HepG2 (cell line): ENCODE results near the gene ASB11.

ENCODE experiments used
- CHD4 ChIP-seq: fragments of 200-600 bp; sonication (generic); IDR thresholded peaks from 2 replicates; pipeline ENCODE4 v1.7.0; 2017; ENCODE audit warnings: mild to moderate bottlenecking, low read length, borderline replicate concordance
- CTCF ChIP-seq: sonication (generic); formaldehyde crosslinking; IDR thresholded peaks from 2 replicates; pipeline ENCODE4 v1.5.0; 2020; ENCODE audit warnings: mild to moderate bottlenecking, missing genetic modification reagents, moderate library complexity
- IRF2 ChIP-seq: IDR thresholded peaks from 2 replicates; pipeline ENCODE4 v1.6.1; 2018; ENCODE audit warnings: missing genetic modification reagents, missing compliant biosample characterization
- SMYD3 ChIP-seq: sonication (generic); formaldehyde crosslinking; IDR thresholded peaks from 2 replicates; pipeline ENCODE4 v1.8.1; 2023; ENCODE audit warnings: mild to moderate bottlenecking, missing genetic modification reagents
- TAF1 ChIP-seq: sonication (generic); formaldehyde crosslinking; IDR thresholded peaks from 2 replicates; pipeline ENCODE4 v1.4.0; 2020; ENCODE audit warnings: missing genetic modification reagents
- TCF7L2 ChIP-seq: IDR thresholded peaks from 2 replicates; pipeline ENCODE4 v1.6.1; 2011; ENCODE audit warnings: mild to moderate bottlenecking, low read depth, low read length, moderate library complexity
- ZC3H4 ChIP-seq: sonication (generic); formaldehyde crosslinking; IDR thresholded peaks from 2 replicates; pipeline ENCODE4 v1.4.0; 2020; ENCODE audit warnings: missing genetic modification reagents, borderline replicate concordance
- ZNF709 ChIP-seq: sonication (generic); formaldehyde crosslinking; IDR thresholded peaks from 2 replicates; pipeline ENCODE4 v1.5.0; 2020; ENCODE audit warnings: mild to moderate bottlenecking, missing genetic modification reagents

- TF ChIP-seq ZC3H4 (CRISPR knock-in tag): no peak
- TF ChIP-seq CHD4: no peak
- no peak for TF ChIP-seq TCF7L2
- no peak for TF ChIP-seq IRF2 (CRISPR knock-in tag)
- TF ChIP-seq SMYD3 (CRISPR knock-in tag): no peak
- no peak for TF ChIP-seq TAF1
- no peak for TF ChIP-seq CTCF (CRISPR knock-in tag)
- TF ChIP-seq ZNF709 (CRISPR knock-in tag): no peak
Measured at GRCh38 chrX:15358533-15358932, 43.1 kb upstream of the ASB11 start.
